ENCODE results near the gene TRAPPC14.
"Not testable (repeated sequence)": the region's sequence is repeated elsewhere in the genome, so short reads cannot be mapped to it uniquely, and the experiment has no call there.

The TRAPPC14 gene

DNA sequence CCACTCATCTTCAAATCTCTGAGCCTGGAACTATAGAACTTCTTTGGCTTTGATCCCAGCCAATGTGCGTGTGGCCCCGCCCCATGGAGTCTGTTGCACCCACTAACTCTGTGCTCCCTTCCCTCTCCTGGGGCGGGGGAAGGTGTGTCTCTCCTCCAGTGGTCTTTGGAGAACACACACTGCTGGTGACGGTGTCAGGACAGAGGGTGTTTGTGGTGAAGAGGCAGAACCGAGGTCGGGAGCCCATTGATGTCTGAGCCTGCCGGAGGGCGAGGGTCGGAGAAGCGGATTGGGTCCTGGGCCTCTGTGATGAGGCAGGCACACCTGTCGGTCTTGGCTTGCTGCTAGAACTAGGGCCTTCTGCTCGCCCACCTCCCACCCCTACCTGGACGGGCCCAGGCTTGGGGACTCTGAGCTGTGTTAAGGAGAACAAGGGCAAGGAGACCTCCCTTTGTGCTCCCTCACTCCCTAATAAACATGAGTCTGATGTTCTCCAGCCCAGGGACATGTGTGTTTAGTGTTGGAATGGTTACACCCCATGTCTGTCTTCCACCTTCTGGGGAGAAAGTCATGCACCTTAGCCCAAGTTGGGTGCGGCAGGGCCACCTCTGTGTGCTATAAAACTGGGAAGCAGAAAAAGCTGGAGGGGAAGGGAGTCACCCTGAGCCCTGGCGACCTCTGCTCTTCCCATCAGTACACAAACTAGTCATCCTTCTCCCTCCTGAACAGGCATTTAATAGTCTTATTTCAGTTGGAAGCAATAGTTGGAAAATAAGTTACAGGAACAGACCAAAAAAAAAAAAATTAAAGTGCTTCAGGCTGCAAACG lies 4.6 kb downstream of the TRAPPC14 start:
- FAIRE-seq: no peak

DNA sequence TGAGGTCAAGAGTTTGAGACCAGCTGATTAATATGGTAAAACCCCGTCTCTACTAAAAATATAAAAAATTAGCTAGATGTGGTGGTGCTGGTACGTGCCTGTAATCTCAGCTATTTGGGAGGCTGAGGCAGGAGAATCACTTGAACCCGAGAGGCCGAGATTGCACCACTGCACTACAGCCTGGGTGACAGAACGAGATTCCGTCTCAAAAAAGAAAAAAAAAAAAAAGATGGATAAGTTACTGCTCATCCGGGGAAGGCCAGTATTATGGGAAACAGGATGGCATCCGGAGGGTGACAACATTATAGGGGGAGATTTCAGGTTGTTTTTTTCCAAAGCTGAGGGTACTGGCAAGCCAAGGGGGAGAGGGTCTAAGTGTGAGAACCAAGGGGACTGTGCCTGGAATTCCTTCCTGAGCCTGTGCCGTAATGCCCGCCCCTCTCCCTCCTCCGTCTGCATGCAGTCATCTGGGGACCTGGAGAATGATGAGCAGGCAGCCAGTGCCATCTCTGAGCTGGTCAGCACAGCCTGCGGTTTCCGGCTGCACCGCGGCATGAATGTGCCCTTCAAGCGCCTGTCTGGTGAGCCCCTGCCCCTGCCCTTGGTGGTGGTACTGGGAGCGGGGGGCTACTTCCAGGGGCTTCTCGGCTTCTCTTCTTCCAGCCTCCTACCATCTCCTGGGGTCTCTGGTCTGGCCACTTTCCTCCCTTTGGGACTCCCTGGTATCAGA lies 5.4 kb downstream of the TRAPPC14 start:
- FAIRE-seq: no peak

DNA sequence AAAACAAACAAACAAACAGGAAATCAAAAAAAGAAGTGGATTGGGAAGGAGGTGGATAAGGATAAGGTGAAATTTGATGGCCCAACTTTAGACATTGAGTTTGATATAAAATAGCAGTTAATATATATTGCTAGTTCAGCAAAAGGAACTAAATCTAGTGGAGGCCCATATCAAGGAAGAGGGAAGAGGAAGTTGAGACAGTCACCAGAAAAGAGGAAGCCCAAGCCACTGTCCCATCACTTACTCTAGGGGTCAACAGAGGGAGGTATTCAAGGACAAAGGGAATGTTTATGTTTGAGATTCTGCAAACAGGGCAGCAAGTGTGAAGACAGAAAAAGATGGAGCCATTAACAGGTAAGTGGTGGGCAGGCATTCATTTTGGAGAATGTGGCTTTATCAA lies 6.1 kb downstream of the TRAPPC14 start:
- no peak for FAIRE-seq

GRCh38 chr7:100148559-100149328 lies 9.8 kb downstream of the TRAPPC14 start, which contains the start of gene LAMTOR4:
Gene LAMTOR4, plus strand, starts transcription at chr7:100148918. Its CDS starts 55 bp downstream, at chr7:100148973.
- FAIRE-seq: peak; percentile 98

DNA sequence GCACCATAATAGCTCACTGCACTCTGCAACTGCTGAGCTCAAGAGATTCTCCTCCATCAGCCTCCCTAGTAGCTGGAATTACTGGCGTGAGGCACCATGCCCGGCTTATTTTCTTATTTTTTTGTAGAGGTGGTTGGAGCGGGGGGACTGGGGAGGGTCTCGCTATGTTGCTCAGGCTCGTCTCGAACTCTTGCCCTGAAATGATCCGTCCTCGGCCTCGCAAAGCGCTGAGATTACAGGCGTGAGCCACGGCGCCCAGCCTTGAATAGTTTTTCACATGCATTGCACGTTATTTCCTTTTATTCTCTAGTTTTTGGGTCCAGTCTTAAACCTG lies 10.3 kb downstream of the TRAPPC14 start:
- no peak for FAIRE-seq

- FAIRE-seq: no peak
These were observed 11.2 kb downstream of the TRAPPC14 start for GRCh38 chr7:100147278-100147677.

- FAIRE-seq: not testable (repeated sequence)
These were observed 12.2 kb downstream of the TRAPPC14 start for GRCh38 chr7:100146350-100146749.

DNA sequence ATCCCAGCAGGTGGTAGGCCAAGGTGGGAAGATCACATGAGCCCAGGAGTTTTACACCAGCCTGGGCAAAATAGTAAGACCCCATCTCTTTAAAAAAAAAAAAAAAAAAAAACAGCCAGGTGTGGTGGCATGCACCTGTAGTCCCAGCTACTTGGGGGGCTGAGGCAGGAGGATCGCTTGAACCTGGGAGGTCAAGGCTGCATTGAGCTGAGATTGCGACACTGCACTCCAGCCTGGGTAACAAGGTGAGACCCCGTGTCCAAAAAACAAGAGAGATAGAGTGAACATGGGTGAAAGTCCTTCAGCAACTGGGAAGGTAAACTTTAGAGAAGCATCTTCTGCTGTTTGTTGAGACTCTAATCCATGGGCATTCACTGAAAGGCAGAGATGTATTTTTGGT lies 16.1 kb downstream of the TRAPPC14 start:
- no peak for FAIRE-seq

DNA sequence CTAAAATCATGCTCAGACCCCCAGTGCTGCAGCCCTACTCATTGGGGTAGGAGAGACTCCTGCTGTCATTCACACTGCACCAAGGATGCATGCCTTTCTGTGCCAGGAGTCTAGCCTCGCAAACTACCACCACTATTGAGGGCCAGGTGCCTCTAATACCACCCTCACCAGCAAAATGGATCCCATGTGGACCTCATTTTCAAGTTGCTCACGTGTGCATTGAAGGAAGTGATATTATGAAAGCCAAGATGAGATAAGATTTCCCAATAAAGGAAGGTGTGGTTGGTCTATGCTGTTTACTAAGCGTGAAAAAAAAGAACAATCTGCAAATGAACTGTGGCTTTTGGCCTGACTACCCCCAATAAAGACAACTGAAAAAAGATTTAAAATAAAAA lies 17.0 kb downstream of the TRAPPC14 start:
- FAIRE-seq: no peak

DNA sequence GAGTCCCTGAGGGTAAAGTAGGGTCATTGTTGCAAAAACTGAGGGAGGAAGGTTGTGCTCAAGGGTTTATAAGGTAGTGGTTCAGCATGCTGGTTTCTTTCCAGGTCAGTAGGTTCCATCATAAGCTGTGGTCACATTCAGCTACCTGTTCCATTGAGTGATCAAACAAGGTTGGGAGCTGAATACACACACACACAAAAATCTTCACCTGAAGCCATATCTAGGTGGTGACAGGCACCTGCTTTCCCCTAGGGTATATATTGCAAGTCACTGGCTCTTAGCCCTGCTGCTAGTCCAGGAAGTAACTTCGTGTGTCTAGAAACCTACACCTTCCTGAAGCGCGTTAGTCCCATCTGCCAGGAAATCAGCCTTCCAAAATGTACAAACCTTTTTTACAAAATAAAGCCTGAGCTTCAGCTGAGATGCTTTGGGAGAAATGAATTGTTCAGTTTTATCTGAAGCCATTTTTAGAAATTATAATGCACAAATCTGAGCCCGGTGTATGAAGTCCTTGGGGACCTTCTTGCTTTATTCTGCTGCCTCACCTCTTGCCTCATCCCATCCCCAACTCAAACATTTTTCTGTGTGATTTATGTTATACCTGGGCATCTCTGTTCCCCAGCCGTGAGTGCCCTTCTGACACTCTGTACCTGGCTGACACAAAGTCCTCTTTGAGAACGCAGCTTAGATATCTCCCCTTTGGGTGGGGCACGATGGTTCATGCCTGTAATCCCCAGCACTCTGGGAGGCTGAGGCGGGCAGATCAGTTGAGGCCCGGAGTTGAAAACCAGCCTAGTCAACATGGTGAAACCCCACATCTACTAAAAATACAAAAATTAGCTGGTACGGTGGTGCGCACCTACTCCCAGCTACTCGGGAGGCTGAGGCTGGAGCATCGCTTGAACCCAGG lies 20.4 kb downstream of the TRAPPC14 start:
- no peak for FAIRE-seq

GRCh38 chr7:100132697-100133151 lies 25.8 kb downstream of the TRAPPC14 start:
- FAIRE-seq: peak; percentile 62

GRCh38 chr7:100132126-100132525 lies 26.4 kb downstream of the TRAPPC14 start:
- no peak for FAIRE-seq

- peak; percentile 52 for FAIRE-seq
These were observed 27.7 kb downstream of the TRAPPC14 start for GRCh38 chr7:100130608-100131453.

DNA sequence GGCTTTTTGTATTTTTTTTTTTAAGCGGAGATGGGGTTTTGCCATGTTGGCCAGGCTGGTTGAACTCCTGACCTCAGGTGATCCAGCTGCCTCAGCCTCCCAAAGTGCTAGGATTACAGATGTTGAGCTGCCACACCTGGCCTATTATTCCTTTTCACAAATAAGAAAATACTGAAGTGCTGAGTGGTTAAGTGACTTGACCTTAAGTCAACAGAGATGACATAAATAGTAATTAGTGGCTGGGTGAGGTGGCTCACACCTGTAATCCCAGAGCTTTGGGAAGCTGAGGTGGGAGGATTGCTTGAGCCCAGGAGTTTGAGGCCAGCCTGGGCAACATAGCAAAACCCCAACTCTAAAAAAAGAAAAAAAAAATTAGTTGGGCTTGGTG lies 28.3 kb downstream of the TRAPPC14 start:
- FAIRE-seq: not testable (repeated sequence)

GRCh38 chr7:100128637-100128963 lies 29.9 kb downstream of the TRAPPC14 start:
- no peak for FAIRE-seq

- FAIRE-seq: no peak
These were observed 30.5 kb downstream of the TRAPPC14 start for GRCh38 chr7:100127866-100128636.

GRCh38 chr7:100126931-100127865 lies 31.3 kb downstream of the TRAPPC14 start, which contains the start of gene MBLAC1:
Gene MBLAC1, plus strand, starts transcription at chr7:100126967. Its CDS starts 429 bp downstream, at chr7:100127396.
- peak; percentile 55 for FAIRE-seq

DNA sequence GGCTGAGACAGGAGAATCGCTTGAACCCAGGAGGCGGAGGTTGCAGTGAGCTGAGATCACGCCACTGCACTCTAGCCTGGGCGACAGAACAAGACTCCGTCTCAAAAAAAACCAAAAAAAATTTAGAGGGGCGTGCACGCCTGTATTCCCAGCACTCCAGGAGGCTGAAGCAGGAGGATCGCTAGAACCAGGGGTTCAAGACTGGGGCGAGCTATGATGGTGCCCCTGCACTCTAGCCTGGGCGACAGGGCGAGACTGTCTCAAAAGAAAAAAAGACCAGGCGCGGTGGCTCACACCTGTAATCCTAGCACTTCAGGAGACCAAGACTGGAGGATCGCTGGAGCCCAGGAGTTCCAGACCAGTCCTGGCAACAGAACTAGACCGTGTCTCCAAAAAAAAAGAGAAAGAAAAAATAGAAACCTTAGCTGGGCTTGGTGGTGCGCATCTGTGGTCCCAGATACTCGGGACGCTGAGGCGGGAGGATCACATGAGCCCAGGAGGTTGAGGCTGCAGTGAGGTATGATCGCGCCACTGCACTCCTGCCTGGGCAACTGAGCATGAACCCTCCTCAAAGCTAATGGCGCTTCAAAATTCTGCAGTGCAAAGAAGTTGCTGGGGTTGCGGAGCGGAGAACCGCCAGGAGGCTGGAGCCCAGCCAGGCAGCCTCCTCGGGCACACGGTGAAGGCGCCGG lies 32.1 kb downstream of the TRAPPC14 start:
- no peak for FAIRE-seq
